Fibroblast of upper back skin (primary cell): ENCODE results near the gene MTSS2.

Experiments
- DNase-seq: peaks from one replicate; pipeline ENCODE4 v3.0.0-alpha.2; 2013

Gene MTSS2

GRCh38 chr16:70697594-70698170, 11.8 kb upstream of the MTSS2 start:
- peak; percentile 43 for DNase-seq

DNA sequence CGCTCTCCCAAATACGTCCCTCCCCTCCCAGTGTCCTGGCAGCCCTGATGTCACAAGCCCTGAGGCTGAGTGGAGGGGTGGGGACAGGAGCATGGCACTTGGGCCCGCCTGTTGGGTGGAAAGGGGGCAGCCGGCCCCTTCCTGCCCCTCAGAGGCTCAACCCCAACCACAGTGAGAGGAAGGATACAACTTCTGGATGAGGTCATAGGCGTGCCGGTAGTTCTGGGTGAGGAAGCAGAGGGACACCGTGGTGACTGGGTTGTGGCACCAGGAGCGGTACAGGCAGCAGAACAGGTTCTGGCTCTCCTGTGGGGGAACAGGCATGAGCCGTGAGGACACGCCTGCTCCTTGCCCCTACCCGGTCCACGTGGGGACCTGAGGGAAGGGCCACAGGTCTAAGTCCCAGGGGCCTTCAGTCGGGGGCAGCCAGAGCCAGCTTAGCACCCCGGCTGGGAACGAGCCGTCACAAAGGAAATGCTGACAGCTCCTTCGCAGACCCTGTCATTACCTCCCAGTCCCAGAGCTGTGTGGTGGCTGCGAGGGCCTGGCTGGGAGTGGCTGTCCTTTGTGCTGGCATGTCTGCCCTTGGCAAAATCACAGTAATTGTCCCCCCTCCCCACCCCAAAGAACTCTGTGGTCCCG, 11.2 kb upstream of the MTSS2 start:
- DNase-seq = no peak

- DNase-seq = no peak
Observed at GRCh38 chr16:70696355-70696754, 10.5 kb upstream of the MTSS2 start.

GRCh38 chr16:70695331-70696070, 9.6 kb upstream of the MTSS2 start:
- peak; percentile 54 for DNase-seq

GRCh38 chr16:70694868-70695218, 9.0 kb upstream of the MTSS2 start:
- DNase-seq = peak; percentile 22

GRCh38 chr16:70694088-70694867, 8.4 kb upstream of the MTSS2 start:
- DNase-seq = peak; percentile 91

- peak; percentile 35 for DNase-seq
Observed at GRCh38 chr16:70692873-70693671, 7.2 kb upstream of the MTSS2 start.

- peak; percentile 20 for DNase-seq
Observed at GRCh38 chr16:70692130-70692872, 6.4 kb upstream of the MTSS2 start.

GRCh38 chr16:70691223-70692129, 5.6 kb upstream of the MTSS2 start:
- peak; percentile 98 for DNase-seq

DNA sequence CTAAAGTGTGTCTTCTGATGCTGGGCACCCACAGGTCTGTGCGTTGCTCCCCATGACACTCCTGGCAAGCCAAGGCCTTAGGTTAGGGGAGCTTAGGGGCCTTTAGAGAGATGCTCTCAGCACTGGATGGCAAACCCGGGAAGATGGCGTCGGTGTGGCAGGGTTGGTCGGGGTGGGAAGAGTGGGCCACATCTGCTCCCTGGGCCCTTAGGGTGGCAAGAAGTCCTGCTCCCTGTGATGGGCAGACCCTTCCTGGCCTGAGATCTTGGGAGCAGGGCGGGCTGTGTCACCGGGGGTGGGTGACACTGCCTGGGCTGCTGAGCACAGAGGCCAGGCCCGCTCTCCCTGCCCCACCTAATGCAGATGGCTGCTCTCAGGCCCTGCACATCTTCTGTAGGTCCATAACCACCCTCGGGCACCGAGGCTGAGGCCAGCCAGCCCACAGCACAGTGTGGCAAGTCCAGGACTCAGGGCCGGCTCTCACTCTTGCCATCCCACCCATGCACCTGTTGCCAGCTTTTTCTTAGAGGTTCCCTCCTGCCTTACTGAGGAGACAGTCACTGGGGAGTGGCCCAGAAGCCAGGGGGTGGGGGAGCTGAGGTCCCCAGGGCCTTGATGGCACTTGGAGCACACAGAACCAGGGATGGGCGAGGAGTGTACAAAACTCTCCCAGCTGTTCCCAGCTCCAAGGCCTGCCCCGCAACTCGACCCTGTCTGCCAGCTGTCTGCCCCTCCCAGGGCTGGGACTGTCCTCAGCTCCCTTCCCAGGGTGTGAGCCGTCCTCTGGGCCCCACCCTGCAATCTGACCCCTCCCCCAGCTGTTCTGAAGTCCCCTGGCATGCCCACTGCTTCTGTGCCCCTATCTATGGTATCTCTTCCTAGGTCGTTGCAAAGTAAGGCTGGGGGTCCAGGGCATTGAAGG, 4.4 kb upstream of the MTSS2 start:
- DNase-seq = no peak

GRCh38 chr16:70689035-70689969, 3.4 kb upstream of the MTSS2 start:
- DNase-seq = no peak

DNA sequence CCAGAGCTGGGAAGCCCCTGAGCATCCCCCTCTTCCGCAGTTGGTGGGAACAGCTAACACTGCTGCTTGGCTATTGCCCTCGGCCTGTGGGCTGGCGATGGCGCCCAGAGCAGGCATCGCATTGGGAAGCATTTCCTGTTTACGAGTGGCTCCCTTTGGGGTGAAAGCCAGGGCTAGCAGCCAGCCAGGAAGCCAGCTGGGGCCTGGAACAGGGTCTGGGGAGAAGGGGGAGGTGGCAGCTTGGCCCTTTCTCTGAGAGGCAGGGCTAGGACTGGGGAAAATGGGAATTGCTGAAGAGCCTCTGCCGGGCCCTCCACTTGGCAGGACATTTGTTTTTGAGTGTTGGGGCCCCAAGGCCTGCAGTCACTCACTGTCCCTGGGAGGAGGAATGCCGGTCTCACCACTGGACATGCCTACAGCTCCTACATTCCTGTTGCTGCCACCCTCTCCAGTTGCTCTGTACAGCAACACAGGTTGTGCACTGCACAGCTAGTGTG, 2.4 kb upstream of the MTSS2 start:
- peak; percentile 28 for DNase-seq

- DNase-seq = no peak
Observed at GRCh38 chr16:70687671-70688245, 1.9 kb upstream of the MTSS2 start.

DNA sequence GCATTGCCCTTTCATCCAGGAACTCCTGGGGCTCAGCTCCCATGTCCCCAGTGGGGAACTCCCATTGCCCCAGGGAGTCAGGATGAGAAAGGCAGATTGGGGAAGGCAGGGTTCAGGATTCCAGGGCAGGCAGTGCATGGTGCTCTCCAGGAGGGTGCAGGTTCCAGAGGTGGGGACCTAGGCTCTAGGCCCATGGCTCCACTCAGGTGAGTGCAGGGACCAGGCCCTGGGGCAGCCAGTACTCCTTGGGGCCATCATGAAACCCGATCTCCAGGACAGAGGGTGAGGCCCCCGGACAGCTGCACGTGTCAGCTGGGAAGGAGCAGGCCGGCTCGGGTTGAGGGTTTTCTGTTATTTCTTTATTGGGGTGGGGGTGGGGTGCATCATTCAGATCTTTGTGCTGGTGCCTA, 1.3 kb upstream of the MTSS2 start:
- no peak for DNase-seq

DNA sequence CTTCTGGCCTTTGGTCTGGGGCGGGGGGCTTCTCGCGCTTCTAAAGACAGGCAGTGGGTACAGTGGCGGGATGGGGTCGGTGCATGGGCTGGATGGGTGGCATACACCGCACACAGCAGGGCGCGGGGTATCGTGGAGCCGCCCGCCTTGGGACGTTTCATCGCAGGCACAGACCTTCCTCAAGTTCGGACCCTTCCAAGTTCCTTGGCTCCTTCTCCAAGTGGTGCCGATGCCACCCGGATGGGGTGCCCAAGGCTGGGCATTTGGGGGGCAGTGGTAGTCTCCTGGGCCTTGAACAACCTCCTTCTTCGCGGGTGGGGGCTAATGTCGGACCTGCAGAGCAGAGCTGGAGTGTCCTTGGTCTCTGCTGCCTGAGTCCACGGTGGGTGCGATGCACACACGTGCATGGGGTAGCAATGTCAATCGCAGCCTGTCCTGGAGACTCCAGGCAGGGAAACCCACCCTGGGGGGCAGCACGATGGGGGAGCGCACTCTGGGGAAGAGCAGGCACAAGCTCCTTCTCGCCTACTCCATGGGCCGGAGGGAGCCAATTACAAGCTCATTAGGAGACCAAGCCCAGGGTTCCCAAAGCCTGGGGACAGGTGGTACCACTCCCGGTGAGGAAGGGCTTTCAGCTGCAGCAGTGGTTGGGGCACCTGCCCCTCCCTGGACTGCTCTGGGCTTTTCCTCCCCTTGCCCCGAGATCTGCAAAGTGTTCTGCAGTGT, 686 bp upstream of the MTSS2 start:
- no peak for DNase-seq

DNA sequence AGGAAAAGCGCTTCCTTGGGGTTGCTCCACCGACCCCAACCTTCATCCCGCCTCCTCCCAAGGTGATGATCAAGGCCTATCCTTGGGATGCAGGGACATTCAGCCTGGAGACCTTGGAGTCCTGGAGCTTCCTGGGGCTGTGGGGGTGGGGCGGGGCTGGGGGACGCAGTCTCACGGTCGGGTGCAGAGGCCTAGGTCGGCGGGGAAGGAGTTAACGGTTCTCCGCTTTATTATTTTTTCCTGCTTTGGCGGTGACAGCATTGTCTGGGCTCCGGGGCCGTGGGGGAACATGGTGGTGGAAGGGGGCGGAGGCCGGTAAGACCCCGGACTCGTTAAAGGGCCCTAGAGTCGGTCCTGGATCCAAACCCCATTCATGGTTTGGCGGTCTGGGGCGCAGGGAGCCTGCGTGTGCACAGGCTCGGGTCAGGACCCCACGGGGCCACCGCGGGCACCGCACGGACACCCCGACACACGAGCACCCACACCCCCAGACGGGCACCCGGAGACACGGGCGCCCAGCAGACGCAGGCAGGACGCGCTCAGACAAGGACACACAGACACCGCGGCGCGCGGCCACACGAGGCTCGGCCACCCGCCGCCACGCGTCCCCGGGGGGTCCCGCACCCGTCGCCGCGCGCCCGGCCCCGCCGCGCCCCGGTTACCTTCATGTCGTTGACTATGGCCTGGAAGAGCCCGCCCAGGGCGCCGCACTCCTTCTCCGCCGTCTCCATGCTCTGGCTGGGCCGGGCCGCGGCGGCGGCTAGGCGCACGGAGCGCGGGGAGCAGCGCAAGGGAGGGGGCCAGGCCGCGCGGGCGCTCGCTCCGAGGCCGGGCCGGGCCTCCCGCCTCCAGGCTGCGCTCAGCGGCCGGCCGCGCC, 554 bp downstream of the MTSS2 start:
- DNase-seq = no peak
